IMR-90 (cell line): ENCODE measurements around the gene TRAF3IP1. TPM values are rescaled to one million over a fixed set of nuclear protein-coding genes. Genes with fewer than 3 reads are reported as not detected.

ENCODE experiments used
- ATAC-seq: fragments of 200-7000 bp; cut with Tn5 transposase; 2 replicates; pipeline ENCODE4 v1.9.1; 2020; ENCODE audit warnings: low read depth, mild to moderate bottlenecking, moderate library complexity
- BruUV-seq: library from RNA; stranded (reverse); fragments of 400-500 nt; replicated peaks from 2 replicates; lab custom pipeline; 2021; lab: Mats Ljungman, UMichigan
- CTCF ChIA-PET: fragments of 300-600 bp; formaldehyde crosslinking; extraction: SDS; loops from one replicate; lab custom pipeline; 2021; ENCODE audit warnings: antibody characterized with exemption; lab: Yijun Ruan, JAX
- POLR2A ChIA-PET: fragments of 300-600 bp; sonication (Branson Sonifier 250); formaldehyde crosslinking; loops from one replicate; lab custom pipeline; 2022; ENCODE audit warnings: antibody characterized with exemption; ENCODE audit not compliant: unreplicated experiment; lab: Charles Lee
- DNase-seq: peaks from one replicate; pipeline ENCODE4 v3.0.0; 2013
- H2AFZ ChIP-seq: replicated peaks from 2 replicates; pipeline ENCODE3; 2013; ENCODE audit warnings: low read length, mild to moderate bottlenecking; ENCODE audit not compliant: poor library complexity
- H2AK5ac ChIP-seq: 2 replicates; pipeline ENCODE4 v1.6.1; 2013; ENCODE audit warnings: low read depth, low read length, inconsistent platforms
- H2AK9ac ChIP-seq: replicated peaks from 2 replicates; pipeline ENCODE3; 2013; ENCODE audit warnings: mild to moderate bottlenecking, low read depth, low read length, moderate library complexity; ENCODE audit not compliant: poor library complexity
- H2BK120ac ChIP-seq: 2 replicates; pipeline ENCODE4 v1.6.1; 2013; ENCODE audit warnings: low read depth, low read length, inconsistent platforms
- H2BK15ac ChIP-seq: 3 replicates; pipeline ENCODE4 v1.6.1; 2013; ENCODE audit warnings: low read depth, low read length, inconsistent platforms
- H2BK20ac ChIP-seq: 2 replicates; pipeline ENCODE4 v1.6.1; 2013; ENCODE audit warnings: low read depth, mild to moderate bottlenecking, inconsistent platforms, low read length, moderate library complexity
- H2BK5ac ChIP-seq: 2 replicates; pipeline ENCODE4 v1.6.1; 2013; ENCODE audit warnings: mild to moderate bottlenecking, low read depth, low read length, inconsistent platforms; ENCODE audit not compliant: poor library complexity, severe bottlenecking
- H3K14ac ChIP-seq: replicated peaks from 2 replicates; pipeline ENCODE4 v1.6.1; 2013; ENCODE audit warnings: low read depth, low read length, inconsistent platforms
- H3K18ac ChIP-seq: 2 replicates; pipeline ENCODE4 v1.6.1; 2013; ENCODE audit warnings: low read depth, low read length, control low read depth
- H3K23ac ChIP-seq: 2 replicates; pipeline ENCODE4 v1.6.1; 2013; ENCODE audit warnings: low read depth, low read length, inconsistent platforms
- H3K27ac ChIP-seq: 2 replicates; pipeline ENCODE4 v1.5.1; 2013; ENCODE audit warnings: mild to moderate bottlenecking, control low read depth, low read length; ENCODE audit not compliant: insufficient read depth
- H3K27me3 ChIP-seq: 2 replicates; pipeline ENCODE4 v1.6.1; 2013; ENCODE audit warnings: low read length; ENCODE audit not compliant: control insufficient read depth, insufficient read depth
- H3K36me3 ChIP-seq: 2 replicates; pipeline ENCODE4 v1.6.1; 2013; ENCODE audit warnings: low read length, mixed read lengths; ENCODE audit not compliant: control insufficient read depth, insufficient read depth
- H3K4ac ChIP-seq: 2 replicates; pipeline ENCODE4 v1.6.1; 2013; ENCODE audit warnings: low read depth, low read length, inconsistent platforms
- H3K4me1 ChIP-seq: 2 replicates; pipeline ENCODE4 v1.6.1; 2013; ENCODE audit warnings: low read length, mixed read lengths; ENCODE audit not compliant: control insufficient read depth, insufficient read depth
- H3K4me2 ChIP-seq: 2 replicates; pipeline ENCODE4 v1.6.1; 2013; ENCODE audit warnings: low read depth, mild to moderate bottlenecking, control low read depth, low read length, moderate library complexity
- H3K4me3 ChIP-seq: 2 replicates; pipeline ENCODE4 v1.5.1; 2013; ENCODE audit warnings: low read depth, mild to moderate bottlenecking, control low read depth, low read length, moderate library complexity; ENCODE audit not compliant: insufficient read depth
- H3K56ac ChIP-seq: 2 replicates; pipeline ENCODE4 v1.6.1; 2013; ENCODE audit warnings: low read length, inconsistent platforms; ENCODE audit not compliant: insufficient read depth; ENCODE audit errors: extremely low read depth
- H3K79me1 ChIP-seq, 2 experiments: 2 replicates each; pipeline ENCODE4 v1.6.1; 2013; ENCODE audit warnings: low read length in 2 of 2, inconsistent platforms in 1 of 2, low read depth in 1 of 2
- H3K9ac ChIP-seq: 2 replicates; pipeline ENCODE4 v1.6.1; 2013; ENCODE audit warnings: low read depth, low read length, control low read depth
- H3K9me1 ChIP-seq: 2 replicates; pipeline ENCODE4 v1.6.1; 2013; ENCODE audit warnings: low read length, inconsistent platforms; ENCODE audit not compliant: insufficient read depth
- H3K9me3 ChIP-seq: 2 replicates; pipeline ENCODE4 v1.6.1; 2013; ENCODE audit warnings: low read length; ENCODE audit not compliant: control insufficient read depth, insufficient read depth
- H4K20me1 ChIP-seq: 2 replicates; pipeline ENCODE4 v1.6.1; 2013; ENCODE audit warnings: low read length, inconsistent platforms; ENCODE audit not compliant: insufficient read depth
- H4K5ac ChIP-seq: 2 replicates; pipeline ENCODE4 v1.6.1; 2013; ENCODE audit warnings: mild to moderate bottlenecking, low read depth, low read length, control low read depth
- H4K8ac ChIP-seq, 2 experiments: 2 replicates each; pipeline ENCODE4 v1.6.1; 2013; ENCODE audit warnings: low read depth in 2 of 2, low read length in 2 of 2, control low read depth in 1 of 2, inconsistent platforms in 1 of 2
- H4K91ac ChIP-seq: 2 replicates; pipeline ENCODE4 v1.6.1; 2013; ENCODE audit warnings: low read depth, low read length, inconsistent platforms; ENCODE audit not compliant: insufficient read depth
- BHLHE40 ChIP-seq: fragments of 150-350 bp; IDR thresholded peaks from 2 replicates; pipeline ENCODE4 v1.6.1; 2016; ENCODE audit warnings: mild to moderate bottlenecking, low read depth, low read length
- CEBPB ChIP-seq: IDR thresholded peaks from 2 replicates; pipeline ENCODE4 v1.6.1; 2012; ENCODE audit warnings: low read depth, low read length, improper control_type of control experiment
- CHD1 ChIP-seq: IDR thresholded peaks from 2 replicates; pipeline ENCODE4 v1.6.1; 2012; ENCODE audit warnings: low read depth, low read length, improper control_type of control experiment
- CTCF ChIP-seq: conservative IDR thresholded peaks from 2 replicates; pipeline ENCODE4 v1.5.1; 2012; ENCODE audit warnings: mild to moderate bottlenecking, low read depth, low read length, improper control_type of control experiment
- ELK1 ChIP-seq: fragments of 150-350 bp; IDR thresholded peaks from 2 replicates; pipeline ENCODE4 v1.6.1; 2016; ENCODE audit warnings: low read depth, mild to moderate bottlenecking, low read length, moderate library complexity, borderline replicate concordance
- FOS ChIP-seq: fragments of 150-350 bp; IDR thresholded peaks from 2 replicates; pipeline ENCODE4 v1.6.1; 2016; ENCODE audit warnings: low read depth, low read length
- MAFK ChIP-seq: IDR thresholded peaks from 2 replicates; pipeline ENCODE4 v1.6.1; 2012; ENCODE audit warnings: low read depth, low read length, improper control_type of control experiment
- MAZ ChIP-seq: IDR thresholded peaks from 2 replicates; pipeline ENCODE4 v1.6.1; 2012; ENCODE audit warnings: low read depth, mild to moderate bottlenecking, low read length, improper control_type of control experiment, moderate library complexity, borderline replicate concordance
- MXI1 ChIP-seq: IDR thresholded peaks from 2 replicates; pipeline ENCODE4 v1.6.1; 2012; ENCODE audit warnings: low read depth, mild to moderate bottlenecking, low read length, moderate library complexity, borderline replicate concordance
- NFE2L2 ChIP-seq: fragments of 150-350 bp; IDR thresholded peaks from 2 replicates; pipeline ENCODE4 v1.6.1; 2016; ENCODE audit warnings: low read depth, mild to moderate bottlenecking, low read length
- POLR2A ChIP-seq: IDR thresholded peaks from 2 replicates; pipeline ENCODE4 v1.6.1; 2012; ENCODE audit warnings: mild to moderate bottlenecking, low read depth, low read length
- RAD21 ChIP-seq: IDR thresholded peaks from 2 replicates; pipeline ENCODE4 v1.6.1; 2012; ENCODE audit warnings: low read length, improper control_type of control experiment
- RCOR1 ChIP-seq: IDR thresholded peaks from 2 replicates; pipeline ENCODE4 v1.6.1; 2012; ENCODE audit warnings: mild to moderate bottlenecking, low read length, improper control_type of control experiment; ENCODE audit not compliant: insufficient replicate concordance
- RFX5 ChIP-seq: IDR thresholded peaks from 2 replicates; pipeline ENCODE4 v1.8.0; 2012; ENCODE audit warnings: low read depth, mild to moderate bottlenecking, low read length, moderate library complexity
- SMC3 ChIP-seq: fragments of 150-350 bp; IDR thresholded peaks from 2 replicates; pipeline ENCODE4 v1.6.1; 2016; ENCODE audit warnings: low read depth, mild to moderate bottlenecking, antibody characterized with exemption, low read length, moderate library complexity
- WGBS, 2 experiments: methylation state at CpG; one replicate each; pipeline versions ENCODE4 v1.1.5 to v1.1.7; 2013; ENCODE audit warnings: missing lambda C conversion rate in 2 of 2; ENCODE audit not compliant: insufficient read length in 1 of 2; ENCODE audit errors: extremely low coverage in 2 of 2; 5-methylcytosine and 5-hydroxymethylcytosine counted together
- dilution Hi-C: fragments of 300-500 bp; cut with HindIII; formaldehyde crosslinking; loops from one replicate; pipeline ENCODE4 v1.14.3; 2018; ENCODE audit warnings: low sequenced_read_pairs; ENCODE audit not compliant: unreplicated experiment
- in situ Hi-C: fragments of 300-500 bp; cut with MboI; formaldehyde crosslinking; loops from 3 replicates; pipeline ENCODE4 v1.14.3; 2019; ENCODE audit warnings: low sequenced_read_pairs, inconsistent platforms, mixed read lengths
- intact Hi-C: fragments of 100-400 bp; cut with micrococcal nuclease; formaldehyde crosslinking; loops from 2 replicates; pipeline ENCODE4 v1.10.0; 2022
- polyA plus RNA-seq, 3 experiments: library from polyadenylated mRNA; depleted of rRNA; stranded (reverse); fragments of >200 nt; gene quantifications; 2 replicates each; pipeline ENCODE4 v1.2.3, GENCODE V29; 2012; ENCODE audit warnings: low replicate concordance in 1 of 3
- total RNA-seq: library from RNA; depleted of rRNA; stranded (reverse); fragments of >200 nt; gene quantifications from 2 replicates; pipeline ENCODE4 v1.2.3, GENCODE V29; 2012
- TF ChIP-seq, protein P1 (sequence below): fragments of 150-350 bp; IDR thresholded peaks from 2 replicates; pipeline ENCODE4 v1.6.1; 2017; ENCODE audit warnings: mild to moderate bottlenecking, antibody characterized with exemption, low read length, low read depth

TRAF3IP1 gene
- total and polyA plus RNA-seq, 2 of the 4 experiments (the other 2 are of a cell fraction), result 5.9 to 8.3 TPM

DNA sequence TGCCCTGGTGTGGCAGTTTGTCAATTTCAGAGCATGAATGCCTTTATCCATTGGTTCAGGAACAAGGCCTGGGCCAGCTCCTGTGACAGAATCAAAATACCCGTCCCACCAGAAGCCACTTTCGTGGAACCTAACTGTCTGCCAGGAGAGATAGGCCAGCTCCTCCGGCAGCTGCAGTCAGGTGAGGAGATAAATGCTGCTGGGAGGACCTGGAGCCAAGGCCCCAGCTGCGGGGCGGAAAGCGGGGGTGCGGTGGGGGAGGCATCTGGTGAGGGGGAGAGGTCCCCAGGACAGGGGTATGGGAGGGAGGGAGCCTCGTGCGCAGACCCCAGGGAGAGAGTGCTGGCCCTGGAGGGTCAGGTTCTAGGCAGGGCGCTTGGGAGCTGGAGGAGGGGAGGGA, 102.0 kb downstream of the TRAF3IP1 start:
- H3K27me3 ChIP-seq, result no peaks in the 10 kb centered on the region
- no peak overlapping the region for H2BK5ac ChIP-seq
- 80% methylated on average over 1 of the region's 10 CpGs; no CpG with 5 or more reads in 1 of the 2 experiments for WGBS, 2 experiments
- no peak overlapping the region for H2BK120ac ChIP-seq
- no peak overlapping the region for H2BK20ac ChIP-seq
- no peak overlapping the region for H2AK5ac ChIP-seq
- peaks cover 2 to 14% of the 10 kb centered on the region in 2 experiments; a peak in 3 of 4 replicates for H3K79me1 ChIP-seq
- no peak overlapping the region for H3K4me3 ChIP-seq
- ATAC-seq (no peak), DNase-seq (no peak)
- no TSS peak for BruUV-seq
- H4K5ac ChIP-seq, result no peak overlapping the region
- intact Hi-C loops, result no loop called here
- H3K4me2 ChIP-seq, result no peak overlapping the region
- no peak overlapping the region for H3K14ac ChIP-seq
- H4K91ac ChIP-seq, result no peak overlapping the region
- H3K18ac ChIP-seq, result no peak overlapping the region
- dilution Hi-C loops, result no loop called here
- ChIA-PET POLR2A (no interaction called here), CTCF (interaction anchor here (0.8 kb wide), 1 partner anchor 51 kb away, joined by 3 read pairs; no protein-coding TSS in a partner anchor)
- H3K9me1 ChIP-seq, result peaks cover 14% of the 10 kb centered on the region
- in situ Hi-C loops, result no loop called here
- no peak overlapping the region for H3K9ac ChIP-seq
- H2BK15ac ChIP-seq, result no peak overlapping the region
- H3K56ac ChIP-seq, result no peak overlapping the region
- H2AK9ac ChIP-seq, result no peak overlapping the region
- no peaks in the 10 kb centered on the region for H3K9me3 ChIP-seq
- H4K8ac ChIP-seq, result no peak overlapping the region
- no peak overlapping the region for H3K27ac ChIP-seq
- peaks cover 20% of the 10 kb centered on the region for H3K4me1 ChIP-seq
- no peak for TF ChIP-seq SMC3
- TF ChIP-seq NFE2L2, result no peak
- TF ChIP-seq ELK1, result no peak
- TF ChIP-seq, protein P1, sequence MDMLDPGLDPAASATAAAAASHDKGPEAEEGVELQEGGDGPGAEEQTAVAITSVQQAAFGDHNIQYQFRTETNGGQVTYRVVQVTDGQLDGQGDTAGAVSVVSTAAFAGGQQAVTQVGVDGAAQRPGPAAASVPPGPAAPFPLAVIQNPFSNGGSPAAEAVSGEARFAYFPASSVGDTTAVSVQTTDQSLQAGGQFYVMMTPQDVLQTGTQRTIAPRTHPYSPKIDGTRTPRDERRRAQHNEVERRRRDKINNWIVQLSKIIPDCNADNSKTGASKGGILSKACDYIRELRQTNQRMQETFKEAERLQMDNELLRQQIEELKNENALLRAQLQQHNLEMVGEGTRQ, result no peak
- no peak for TF ChIP-seq FOS
- no peak for TF ChIP-seq MAZ
- TF ChIP-seq CHD1, result no peak
- TF ChIP-seq RAD21, result no peak
- TF ChIP-seq RFX5, result no peak
- TF ChIP-seq BHLHE40, result no peak
- no peak for TF ChIP-seq MXI1
- no peak for TF ChIP-seq RCOR1
- TF ChIP-seq POLR2A, result no peak
- TF ChIP-seq CEBPB, result no peak
- no peak for TF ChIP-seq MAFK
- TF ChIP-seq CTCF, result no peak
- H4K20me1 ChIP-seq, result no peaks in the 10 kb centered on the region
- H3K23ac ChIP-seq, result no peak overlapping the region
- H3K4ac ChIP-seq, result no peak overlapping the region
- H3K36me3 ChIP-seq, result no peaks in the 10 kb centered on the region
- no peak overlapping the region for H2AFZ ChIP-seq
